Stimulated activated CD8-positive, alpha-beta memory T cell treated with anti-CD3 and anti-CD28 coated beads, Interleukin-4, amount 100 ng/mL, for 4 hours (primary cell): ENCODE results near the gene INTS1.

Source experiments
- DNase-seq, 2 donors: peaks; one replicate each; pipeline ENCODE4 v3.0.0-alpha.2; 2020; ENCODE audit warnings: low read depth in 2 of 2, low spot score in 1 of 2

Gene INTS1

DNA sequence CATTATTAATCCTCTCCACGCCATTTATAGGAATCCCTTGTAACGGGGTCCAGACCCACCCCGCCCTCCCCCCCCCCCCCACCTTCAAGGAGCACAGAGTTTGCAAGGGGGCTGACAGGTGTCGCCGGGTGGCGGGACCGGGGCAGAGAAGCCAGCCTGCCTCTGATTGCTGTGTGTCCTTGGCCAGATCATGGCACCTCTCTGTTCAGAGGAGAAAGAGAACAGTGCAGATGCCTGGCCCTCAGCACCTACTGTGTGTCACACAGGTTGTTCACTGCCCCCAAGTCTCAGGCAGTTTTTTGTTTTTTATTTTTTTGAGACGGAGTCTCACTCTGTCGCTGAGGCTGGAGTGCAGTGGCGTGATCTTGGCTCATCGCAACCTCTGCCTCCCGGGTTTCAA lies 39.5 kb downstream of the INTS1 start:
- no peak for DNase-seq

DNA sequence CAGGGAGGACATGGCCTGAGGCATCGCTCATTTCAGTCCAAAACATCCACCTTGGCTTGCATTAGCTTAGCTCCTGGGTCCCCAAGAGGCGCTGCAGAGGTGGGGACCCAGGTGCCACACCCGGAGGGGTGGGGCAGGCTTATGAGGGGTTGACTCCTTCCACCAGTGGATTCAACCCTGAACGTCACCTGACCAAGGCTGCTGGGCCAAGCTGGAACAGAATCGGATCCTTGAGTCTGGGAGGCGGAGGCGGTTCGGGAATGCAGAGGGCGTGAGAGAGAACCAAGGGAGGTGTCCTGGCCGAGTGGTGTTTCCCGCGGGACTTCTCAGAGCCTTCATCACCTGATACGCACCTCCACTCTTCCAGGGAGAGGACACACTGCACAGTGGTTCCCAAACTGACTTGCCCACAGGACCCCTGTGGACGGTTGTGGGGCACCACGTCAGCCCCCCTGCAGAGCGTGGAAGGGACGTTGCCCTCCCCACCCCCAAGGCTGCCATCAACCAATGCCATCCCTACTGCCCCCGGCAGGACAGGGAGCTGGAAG lies 40.4 kb downstream of the INTS1 start:
- DNase-seq: no peak

DNA sequence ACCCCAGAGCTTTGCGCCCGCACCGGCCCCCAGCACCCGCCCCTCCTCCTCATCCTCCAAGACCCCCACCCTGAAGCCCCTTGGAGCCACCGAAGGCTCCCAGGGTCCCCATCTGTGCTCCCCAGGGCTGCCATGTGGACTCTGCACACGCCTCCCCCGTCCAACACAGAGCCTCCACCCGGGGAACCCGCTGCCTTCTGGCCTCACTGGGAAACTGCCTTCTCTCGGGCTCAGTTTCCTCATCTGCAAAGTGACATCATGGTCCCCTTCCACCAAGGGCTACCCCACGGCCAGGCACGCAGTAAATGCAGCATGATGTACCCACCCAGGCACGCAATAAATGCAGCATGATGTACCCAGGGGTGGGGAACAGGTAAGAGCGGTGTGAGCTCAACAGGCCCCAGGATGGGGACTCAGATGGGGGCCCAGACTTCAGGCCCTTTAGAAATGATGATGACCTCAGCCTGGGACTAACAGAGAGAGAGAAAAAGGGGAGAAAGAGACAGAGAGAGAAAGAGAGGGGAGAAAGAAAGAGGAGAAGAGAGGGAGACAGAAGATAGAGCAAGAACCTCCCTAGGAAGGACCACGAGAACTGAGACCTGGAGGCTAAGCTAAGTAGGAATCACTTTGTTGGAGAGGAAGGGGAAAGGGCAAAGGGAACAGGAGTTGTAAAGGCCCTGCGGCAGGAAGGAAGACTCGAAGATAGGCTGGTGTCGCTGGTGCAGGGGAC lies 42.4 kb downstream of the INTS1 start:
- DNase-seq: no peak

DNA sequence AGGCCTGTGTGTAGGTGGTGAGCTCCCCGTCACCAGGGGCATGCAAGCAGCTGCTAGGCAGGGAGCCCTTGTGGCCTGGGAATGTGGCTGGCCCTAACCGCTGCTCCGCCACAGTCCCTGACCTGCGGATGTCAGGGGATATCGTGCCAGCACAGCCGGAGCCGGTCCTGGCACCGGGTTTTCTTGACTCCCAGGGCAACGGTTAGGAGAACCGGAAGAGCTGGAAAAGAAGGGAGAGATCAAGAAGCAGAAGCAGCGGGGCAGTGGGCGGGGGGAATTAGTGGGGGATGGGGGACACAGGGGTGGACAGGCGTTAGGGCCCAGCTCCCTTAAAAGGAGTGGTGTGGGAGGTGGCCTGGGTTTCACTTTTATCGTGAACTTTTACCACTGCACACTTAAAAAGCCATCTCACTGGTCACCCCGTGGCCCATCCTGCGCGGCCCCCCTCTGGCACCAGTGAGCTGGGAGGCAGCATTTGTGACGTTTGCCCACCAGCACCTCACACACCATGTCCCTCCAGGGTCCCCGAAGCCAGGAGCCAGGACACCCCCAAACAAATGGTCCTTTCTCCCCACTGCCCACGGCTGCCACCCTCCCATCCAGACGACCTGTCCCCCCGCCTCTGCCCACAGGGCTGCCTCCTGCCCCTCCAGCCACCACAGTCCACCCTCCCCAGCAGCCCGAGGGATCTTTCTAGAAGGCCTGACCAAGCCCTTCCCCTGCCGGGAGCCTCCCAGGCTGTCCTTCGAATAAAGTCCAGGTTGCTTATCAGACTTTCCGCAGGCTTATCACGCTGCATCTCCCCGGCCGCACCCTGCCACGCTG lies 43.2 kb downstream of the INTS1 start:
- DNase-seq: no peak

DNA sequence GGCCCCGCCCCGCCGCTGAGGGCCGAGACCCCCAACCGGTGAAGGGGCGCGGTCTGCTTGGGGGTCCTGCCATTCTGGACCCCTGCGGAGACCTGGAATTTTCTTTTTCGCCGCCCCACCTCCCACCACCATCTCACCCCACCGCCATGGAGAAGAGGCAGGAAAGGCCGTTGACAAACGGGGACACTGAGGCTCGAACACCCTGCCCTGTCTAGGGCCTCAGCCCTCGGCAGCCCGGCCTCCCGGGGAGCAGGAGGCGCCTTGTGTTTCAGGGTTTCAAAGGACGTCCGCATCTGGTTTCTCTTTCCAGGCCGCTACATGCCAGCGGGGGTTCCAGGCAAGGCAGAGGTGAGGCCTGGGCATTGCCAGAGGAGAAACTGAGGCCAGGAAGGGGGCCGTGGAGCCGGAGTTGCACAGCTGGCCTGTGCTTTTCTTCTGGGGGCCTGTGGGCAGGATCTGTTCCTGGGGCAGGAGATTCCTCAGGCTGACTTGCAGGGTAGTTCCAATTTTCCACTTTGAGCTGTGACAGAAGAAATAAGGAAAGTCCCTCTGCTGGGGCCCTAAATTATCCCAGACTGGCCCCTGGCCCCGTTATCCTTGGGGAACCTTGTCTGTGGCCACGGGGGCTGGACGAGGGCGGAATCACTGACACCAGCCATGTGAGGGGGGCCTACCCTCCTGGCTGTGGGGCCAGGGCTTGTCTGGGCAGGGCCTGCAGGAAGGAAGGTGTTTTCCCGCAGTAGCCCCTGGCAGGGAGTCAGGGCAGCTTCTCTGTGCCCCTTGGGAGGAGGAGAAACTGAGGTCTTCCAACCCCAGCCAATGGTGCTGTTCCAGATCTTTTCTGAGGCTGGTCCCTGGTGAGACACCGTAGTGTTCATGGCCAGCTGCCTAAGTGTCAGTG lies 44.0 kb downstream of the INTS1 start:
- DNase-seq: no peak

DNA sequence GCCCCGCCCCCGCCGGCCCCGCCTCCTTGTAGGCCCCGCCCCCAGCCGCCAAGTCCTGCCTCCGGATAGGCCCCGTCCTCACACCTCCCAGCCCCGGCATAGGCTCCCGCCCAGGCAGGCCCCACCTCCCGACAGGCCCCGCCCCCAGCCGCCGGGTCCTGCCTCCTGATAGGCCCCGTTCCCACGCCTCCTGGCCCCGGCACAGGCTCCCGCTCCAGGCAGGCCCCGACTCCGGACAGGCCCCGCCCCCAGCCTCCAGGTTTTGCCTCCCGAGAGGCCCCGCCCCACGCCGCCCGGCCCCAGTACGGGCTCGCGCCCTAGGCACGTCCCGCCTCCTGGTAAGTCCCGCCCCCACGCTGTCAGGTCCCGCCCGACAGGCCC lies 44.7 kb downstream of the INTS1 start:
- DNase-seq: peak; percentile 88 to 90

DNA sequence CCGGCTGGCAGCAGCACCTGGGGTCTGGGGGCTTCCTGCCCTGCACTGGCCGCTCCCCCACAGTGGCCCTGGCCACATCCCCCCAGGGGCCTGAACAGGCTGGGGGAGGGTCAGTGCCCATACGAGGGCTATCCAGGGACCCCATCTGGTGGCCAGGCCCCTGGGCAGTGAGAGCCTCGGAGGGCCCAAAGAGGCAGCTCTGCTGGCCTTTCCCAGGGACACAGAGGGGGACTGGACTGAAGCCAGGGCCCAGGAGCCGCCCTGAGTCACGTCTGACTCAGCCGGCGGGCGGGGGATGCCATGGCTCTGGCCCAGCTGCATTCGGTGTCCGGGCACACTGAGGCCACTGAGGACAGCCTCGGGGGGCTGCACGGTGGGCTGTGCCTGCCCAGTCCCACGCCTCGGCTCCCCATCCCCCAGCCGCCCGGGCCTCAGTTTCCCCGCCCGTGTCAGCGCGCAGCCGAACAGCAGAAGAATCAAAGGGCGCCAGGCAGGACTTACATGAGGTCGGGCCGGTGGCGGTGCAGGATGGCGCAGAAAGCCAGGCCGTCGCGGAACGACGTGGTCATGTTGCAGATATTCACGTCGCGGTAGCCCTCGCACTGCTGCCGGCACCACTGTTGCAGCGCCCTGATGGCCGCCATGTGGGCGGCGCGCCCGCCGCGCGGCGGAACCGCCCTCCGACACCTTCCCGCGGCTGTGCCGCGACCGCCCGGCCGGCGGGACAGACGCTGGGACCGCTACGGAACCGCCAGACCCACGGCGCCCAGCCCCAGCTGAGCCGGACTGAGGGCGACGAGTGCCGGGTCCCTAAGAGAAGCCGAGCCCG lies 45.3 kb downstream of the INTS1 start, which contains the start of gene MICALL2:
MICALL2 (minus strand) TSS at position 788 of the 829 bp plus-strand sequence; CDS start at position 644, 144 bp downstream.
- no peak for DNase-seq

DNA sequence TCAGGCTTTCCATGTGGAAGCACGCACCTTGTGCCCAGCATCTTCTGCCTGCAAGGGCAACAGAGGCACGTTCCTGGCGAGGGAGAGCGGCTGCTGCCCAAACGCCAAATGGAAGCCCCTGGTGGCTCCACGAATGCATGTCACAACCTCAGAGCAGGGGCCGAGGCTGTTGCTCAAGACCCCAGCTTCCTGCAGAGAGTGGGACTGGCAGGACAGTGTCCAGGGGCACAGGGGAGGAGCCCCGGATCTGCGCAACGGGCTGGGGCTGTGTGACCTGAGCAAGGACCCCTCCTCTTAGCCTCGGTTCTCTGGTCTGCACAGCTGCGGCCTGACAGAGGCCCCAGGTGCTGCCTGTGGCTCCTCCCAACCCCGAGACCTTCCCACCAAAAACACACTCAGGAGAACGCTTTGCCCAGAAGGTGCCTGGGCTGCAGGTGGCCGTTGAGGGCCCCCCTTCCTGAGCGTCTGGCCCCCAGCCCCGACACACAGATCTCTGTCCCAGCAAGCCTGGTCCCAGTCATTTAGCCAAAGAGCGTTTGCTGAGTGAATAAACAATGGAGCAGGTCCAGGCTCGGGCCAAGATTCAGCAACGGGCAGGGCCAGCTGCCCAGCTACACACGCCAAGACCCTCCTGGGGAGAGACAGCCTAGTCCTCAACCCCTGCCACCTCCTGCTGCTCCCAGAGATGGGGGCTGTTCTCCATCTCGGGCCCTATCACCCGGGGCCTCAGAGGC lies 46.1 kb downstream of the INTS1 start:
- no peak for DNase-seq

DNA sequence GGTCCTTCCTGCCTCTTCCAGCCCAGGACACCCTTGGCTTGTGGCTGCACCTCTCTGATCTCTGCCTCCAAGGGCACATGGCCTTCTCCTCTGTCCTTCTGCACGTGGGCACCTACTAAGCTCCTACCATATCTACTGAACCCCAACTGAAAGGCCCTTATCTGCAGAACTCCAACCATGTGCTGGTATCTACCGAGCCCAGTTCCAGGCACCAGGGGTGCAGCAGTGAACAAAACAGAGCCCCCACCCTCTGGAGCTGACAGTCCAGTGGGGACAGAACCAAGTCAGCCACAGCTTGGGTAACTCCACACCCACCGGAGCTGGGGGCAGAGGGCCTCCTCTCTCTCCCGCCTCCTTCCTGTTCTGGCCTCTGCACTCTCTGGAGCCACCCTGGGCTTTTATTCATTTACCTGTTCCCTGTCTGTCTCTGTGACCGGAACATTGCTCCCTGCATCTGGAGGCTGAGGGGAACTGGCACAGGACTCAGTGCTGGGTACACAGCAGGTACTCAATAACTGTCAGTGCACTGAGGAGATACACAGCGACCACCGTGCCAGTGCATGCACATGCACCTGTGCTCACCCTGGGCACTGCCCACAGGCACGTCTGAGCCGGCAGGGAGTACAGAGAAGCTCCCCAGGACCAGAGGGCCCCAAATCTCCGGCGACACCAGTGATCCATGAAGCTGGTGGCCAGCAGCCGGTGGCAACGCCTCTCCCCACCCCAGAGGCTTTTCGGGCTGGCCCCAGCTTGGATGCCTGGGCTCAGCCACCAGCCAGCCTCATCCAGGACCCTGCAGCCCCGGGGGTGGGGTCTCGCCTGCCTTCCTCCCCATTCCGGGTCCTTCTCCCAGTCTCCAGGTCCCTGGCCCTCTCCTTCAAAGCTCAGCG lies 46.9 kb downstream of the INTS1 start:
- no peak for DNase-seq

DNA sequence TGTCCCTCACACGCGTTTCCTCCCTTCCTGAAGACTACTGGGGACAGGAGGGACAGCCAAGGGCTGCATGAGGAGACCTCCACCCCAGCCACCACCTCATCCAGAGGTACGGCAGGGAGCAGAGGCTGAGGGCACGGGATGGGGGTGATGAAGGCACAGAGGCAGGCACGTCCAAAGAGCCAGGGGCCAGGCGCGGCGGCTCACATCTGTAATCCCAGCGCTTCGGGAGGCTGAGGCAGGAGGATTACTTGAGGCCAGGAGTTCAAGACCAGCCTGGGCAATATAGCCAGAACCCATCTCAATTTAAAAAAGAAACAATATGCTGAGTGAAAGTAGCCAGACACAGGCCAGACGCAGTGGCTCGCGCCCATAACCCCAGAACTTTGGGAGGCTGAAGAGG lies 48.2 kb downstream of the INTS1 start:
- DNase-seq: no peak

DNA sequence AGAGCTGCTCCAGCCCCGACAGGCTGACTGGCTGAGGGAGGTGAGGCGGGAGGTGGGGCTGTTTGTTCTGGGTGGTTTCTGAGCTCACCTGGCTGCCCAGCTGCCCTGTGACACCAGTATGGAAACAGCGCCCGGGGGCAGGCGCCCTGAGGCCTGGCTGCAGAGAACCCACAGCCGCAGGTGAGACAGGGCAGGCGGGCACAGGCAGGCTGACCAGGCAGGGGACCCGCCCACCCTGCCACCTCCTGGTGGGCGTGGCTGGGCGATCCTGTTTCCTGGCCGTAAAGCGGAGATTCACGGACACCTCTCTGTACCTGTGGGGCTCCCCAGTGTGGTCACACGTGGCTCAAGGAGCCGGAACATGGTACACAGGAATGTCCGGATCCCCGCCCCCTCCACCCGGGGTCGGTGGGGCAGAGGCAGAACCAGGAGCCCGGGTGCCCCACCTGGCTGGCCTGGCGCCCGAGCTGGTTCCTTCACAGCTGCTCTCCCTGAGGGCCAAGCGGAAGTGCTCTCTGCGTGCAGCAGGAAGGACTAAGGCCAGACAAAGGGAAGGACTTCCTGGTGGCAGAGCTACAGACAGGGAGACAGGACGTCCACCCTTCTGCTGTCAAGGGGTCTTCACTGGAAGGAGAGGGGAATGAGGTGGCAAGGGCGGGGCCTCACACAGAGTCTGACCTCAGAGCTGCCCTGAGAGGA lies 48.8 kb downstream of the INTS1 start:
- no peak for DNase-seq

DNA sequence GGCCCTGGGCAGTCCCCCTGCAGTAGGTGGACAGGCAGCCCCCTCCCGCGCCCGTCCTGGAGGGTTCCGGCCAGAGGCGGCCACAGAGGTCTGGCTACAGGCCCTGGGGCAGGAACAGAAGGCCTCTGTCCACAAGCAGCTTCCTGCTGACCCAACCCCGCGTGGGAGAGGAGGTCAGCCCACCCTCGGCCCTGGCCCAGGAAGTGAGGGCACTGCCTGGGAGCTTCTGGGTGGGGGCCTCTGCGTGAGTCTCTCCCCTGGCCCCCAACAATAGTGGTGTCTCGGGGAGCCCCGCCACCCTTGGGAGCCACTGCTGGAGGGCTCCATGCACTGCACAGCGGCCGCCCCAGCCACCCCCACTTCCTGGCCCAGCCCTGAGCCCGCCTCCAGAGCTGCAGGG lies 49.6 kb downstream of the INTS1 start:
- DNase-seq: no peak

DNA sequence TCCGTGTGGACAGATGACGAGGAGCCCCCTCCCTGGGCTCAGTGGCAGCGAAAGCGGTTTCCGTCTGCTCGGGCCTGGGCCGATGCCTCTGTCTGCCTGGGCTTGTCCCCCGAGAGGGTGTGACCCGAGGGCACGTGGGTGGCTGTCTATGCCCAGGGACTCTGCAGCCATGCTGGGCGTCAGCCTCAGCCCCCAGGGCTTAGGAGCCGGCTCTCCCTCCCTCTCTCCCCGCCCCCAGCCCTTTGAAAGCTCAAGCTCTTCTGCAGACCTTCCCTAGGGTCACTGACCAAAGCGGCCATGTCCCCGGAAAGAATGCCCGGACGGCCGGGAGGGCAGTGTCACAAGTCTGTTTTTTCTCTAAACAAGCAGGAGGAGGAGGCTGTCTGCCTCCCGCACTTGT lies 52.0 kb downstream of the INTS1 start:
- no peak for DNase-seq

DNA sequence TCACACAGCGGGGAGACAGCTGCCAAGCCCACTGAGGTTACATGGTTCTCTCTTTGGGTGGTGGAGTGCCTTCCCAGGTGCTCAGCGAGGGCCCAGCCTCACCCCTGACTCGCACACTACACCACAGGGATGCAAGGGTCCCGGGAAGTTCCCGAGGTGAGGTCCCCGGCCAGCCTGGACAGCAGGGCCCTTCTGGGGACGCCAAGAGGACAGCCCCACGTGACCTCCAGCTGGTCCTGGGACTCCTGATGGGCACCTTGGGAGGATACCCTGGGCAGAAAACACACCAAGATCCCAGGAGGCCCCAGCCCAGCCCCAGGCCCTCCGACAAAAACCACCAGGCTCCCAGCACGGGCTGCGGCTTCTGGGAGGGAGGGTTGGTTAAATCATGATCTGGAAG lies 53.2 kb downstream of the INTS1 start:
- no peak for DNase-seq

DNA sequence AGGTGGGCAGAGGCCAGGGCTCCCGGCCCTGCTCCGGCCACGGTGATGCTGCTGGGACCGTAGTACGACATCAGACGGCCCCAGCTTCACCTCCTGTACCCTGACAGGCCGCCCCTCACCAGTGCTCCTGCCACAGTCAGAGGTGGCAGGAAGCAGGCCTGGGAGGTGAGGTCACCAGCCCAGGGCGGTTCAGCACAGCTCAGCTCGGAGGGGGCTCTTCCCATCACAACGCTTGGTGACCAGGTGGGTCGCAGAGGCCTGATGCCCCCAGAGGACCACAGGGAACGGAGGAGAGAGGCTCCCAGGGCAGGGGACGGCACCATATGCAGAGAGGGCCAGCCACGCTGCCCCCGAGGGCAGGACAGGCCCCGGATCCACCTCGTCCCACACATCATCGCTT lies 53.8 kb downstream of the INTS1 start:
- no peak for DNase-seq

DNA sequence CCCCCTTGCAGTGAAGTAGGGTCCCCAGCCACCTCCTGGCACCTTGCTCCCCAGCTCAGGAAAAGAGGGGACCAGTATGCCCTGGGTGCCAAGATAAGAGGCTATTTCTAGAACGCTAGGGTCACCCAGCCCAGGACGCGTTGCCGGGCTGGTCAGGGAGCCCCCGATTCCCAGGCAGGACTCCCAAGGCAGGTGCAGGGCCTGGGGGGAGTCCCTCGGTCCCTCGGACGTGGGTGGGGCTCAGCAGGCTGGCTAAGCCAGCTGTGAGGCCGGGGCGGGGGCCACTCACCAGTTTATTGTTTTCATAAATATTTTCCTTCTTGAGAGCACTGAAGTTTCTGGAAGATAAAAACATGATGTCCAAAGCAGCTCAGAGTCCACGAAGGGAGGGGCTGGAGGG lies 54.2 kb downstream of the INTS1 start:
- no peak for DNase-seq

DNA sequence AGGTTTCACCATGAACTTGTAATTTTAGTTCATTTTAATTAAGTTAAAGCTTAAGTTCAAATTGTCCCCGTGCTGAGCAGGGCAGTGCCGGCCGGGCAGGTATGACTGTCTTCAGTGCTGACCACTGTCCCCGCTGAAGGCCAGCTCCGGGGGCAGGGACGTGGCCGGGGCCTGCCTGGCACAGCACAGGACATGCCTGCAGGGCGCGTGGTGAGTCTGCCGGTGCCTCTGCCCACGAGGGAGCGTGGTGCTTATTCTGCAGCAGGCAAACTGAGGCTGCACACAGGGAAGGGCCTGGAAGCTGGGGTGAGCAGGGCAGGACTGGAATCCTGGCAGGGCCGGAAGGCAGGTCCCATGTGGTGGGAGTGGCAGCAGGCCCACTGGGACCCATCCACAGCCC lies 54.7 kb downstream of the INTS1 start:
- DNase-seq: no peak

DNA sequence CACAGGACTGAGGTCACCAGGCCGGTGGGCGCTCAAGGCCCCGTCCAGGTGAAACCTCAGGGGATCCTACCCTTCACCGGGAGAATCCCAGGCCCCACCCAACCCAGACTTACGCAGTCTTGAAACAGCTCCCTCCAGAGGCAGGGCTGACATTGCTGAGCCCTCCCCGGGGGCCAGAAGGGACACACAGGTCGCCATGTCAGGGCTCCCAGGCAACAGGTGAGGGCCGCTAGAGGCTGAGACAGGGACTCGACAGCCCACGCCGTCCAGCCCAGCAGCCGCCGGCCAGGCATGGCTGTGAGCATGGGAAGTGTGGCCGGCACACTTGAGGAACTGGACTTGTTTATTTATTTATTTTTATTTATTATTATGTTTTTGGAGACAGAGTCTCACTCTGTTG lies 55.2 kb downstream of the INTS1 start:
- no peak for DNase-seq
